Progenitor cell of endocrine pancreas (in vitro differentiated cells): ENCODE results near the gene PTPRT. TPM values are rescaled to one million over a fixed set of nuclear protein-coding genes. Genes with fewer than 3 reads are reported as not detected.

Source experiments
- DNase-seq: peaks from one replicate; pipeline ENCODE4 v3.0.0; 2021; ENCODE audit warnings: low spot score; ENCODE audit not compliant: unreplicated experiment
- H3K27ac Mint-ChIP-seq: 2 replicates; pipeline ENCODE4 v1.8.0; 2021; ENCODE audit warnings: mild to moderate bottlenecking, moderate library complexity, mixed read lengths
- H3K27me3 Mint-ChIP-seq: 2 replicates; pipeline ENCODE4 v1.8.0; 2021; ENCODE audit warnings: mixed read lengths
- H3K36me3 Mint-ChIP-seq: 2 replicates; pipeline ENCODE4 v1.8.0; 2022; ENCODE audit warnings: mixed read lengths; ENCODE audit not compliant: insufficient read depth
- H3K4me1 Mint-ChIP-seq: 2 replicates; pipeline ENCODE4 v1.8.0; 2021; ENCODE audit warnings: low read depth, mixed read lengths
- H3K4me3 Mint-ChIP-seq: 2 replicates; pipeline ENCODE4 v1.8.0; 2021; ENCODE audit warnings: low read depth, mild to moderate bottlenecking, moderate library complexity, mixed read lengths
- H3K9me3 Mint-ChIP-seq: 2 replicates; pipeline ENCODE4 v1.8.0; 2021; ENCODE audit warnings: low read depth, mixed read lengths
- total RNA-seq: library from RNA; stranded (reverse); gene quantifications from 2 replicates; pipeline ENCODE4 v1.2.1, GENCODE V29; 2021
- TF ChIP-seq, protein P1 (sequence below): fragments of 200-600 bp; sonication (generic); IDR thresholded peaks from one replicate; pipeline ENCODE4 v1.5.0; 2021; ENCODE audit warnings: antibody characterized with exemption, mild to moderate bottlenecking; ENCODE audit not compliant: unreplicated experiment

Gene PTPRT
- total RNA-seq, 1 donor from 2014 or later: 65.9 TPM

- H3K4me1 Mint-ChIP-seq: no peaks in the 10 kb centered on the region
- H3K9me3 Mint-ChIP-seq: peaks cover 5% of the 10 kb centered on the region
- H3K36me3 Mint-ChIP-seq: peaks cover 1% of the 10 kb centered on the region
- no peak for DNase-seq
- TF ChIP-seq, protein P1, sequence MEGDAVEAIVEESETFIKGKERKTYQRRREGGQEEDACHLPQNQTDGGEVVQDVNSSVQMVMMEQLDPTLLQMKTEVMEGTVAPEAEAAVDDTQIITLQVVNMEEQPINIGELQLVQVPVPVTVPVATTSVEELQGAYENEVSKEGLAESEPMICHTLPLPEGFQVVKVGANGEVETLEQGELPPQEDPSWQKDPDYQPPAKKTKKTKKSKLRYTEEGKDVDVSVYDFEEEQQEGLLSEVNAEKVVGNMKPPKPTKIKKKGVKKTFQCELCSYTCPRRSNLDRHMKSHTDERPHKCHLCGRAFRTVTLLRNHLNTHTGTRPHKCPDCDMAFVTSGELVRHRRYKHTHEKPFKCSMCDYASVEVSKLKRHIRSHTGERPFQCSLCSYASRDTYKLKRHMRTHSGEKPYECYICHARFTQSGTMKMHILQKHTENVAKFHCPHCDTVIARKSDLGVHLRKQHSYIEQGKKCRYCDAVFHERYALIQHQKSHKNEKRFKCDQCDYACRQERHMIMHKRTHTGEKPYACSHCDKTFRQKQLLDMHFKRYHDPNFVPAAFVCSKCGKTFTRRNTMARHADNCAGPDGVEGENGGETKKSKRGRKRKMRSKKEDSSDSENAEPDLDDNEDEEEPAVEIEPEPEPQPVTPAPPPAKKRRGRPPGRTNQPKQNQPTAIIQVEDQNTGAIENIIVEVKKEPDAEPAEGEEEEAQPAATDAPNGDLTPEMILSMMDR: no peak
- H3K4me3 Mint-ChIP-seq: no peak overlapping the region
- no peak overlapping the region for H3K27ac Mint-ChIP-seq
- no peaks in the 10 kb centered on the region for H3K27me3 Mint-ChIP-seq
These were observed 782.9 kb downstream of the PTPRT start for GRCh38 chr20:42406826-42407225.

GRCh38 chr20:42402455-42402854 lies 787.3 kb downstream of the PTPRT start:
- H3K4me1 Mint-ChIP-seq: no peaks in the 10 kb centered on the region
- no peak overlapping the region for H3K4me3 Mint-ChIP-seq
- no peaks in the 10 kb centered on the region for H3K9me3 Mint-ChIP-seq
- DNase-seq: no peak
- no peaks in the 10 kb centered on the region for H3K36me3 Mint-ChIP-seq
- H3K27ac Mint-ChIP-seq: no peak overlapping the region
- no peaks in the 10 kb centered on the region for H3K27me3 Mint-ChIP-seq
- TF ChIP-seq, protein P1: no peak

GRCh38 chr20:42401613-42402012 lies 788.1 kb downstream of the PTPRT start:
- DNase-seq: no peak
- Mint-ChIP-seq H3K9me3 (no peaks in the 10 kb centered on the region), H3K36me3 (no peaks in the 10 kb centered on the region), H3K27ac (no peak overlapping the region), H3K4me1 (no peaks in the 10 kb centered on the region), H3K27me3 (no peaks in the 10 kb centered on the region), H3K4me3 (no peak overlapping the region)
- TF ChIP-seq, protein P1: no peak

DNA sequence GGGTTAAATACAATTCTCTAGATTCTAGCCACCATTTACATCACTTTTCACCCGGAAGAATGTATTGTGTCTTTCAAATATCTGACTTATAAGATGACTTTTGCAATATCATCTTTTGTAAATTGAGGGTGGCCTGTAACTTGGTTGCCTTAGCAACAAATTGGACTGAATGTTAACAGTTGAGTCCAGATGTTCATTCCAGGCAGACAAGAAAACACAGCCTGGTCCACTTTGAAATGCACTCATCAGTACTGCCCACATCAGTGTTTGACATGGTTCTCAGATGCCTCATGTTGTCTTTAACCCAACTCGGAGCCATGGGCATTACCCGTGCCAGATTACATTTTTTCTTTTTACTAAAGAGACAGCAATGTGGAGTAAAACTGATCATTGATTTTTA lies 789.9 kb downstream of the PTPRT start:
- no peak for DNase-seq
- no peaks in the 10 kb centered on the region for H3K4me1 Mint-ChIP-seq
- no peaks in the 10 kb centered on the region for H3K9me3 Mint-ChIP-seq
- no peaks in the 10 kb centered on the region for H3K27me3 Mint-ChIP-seq
- TF ChIP-seq, protein P1: no peak
- H3K36me3 Mint-ChIP-seq: no peaks in the 10 kb centered on the region
- no peak overlapping the region for H3K4me3 Mint-ChIP-seq
- no peak overlapping the region for H3K27ac Mint-ChIP-seq

- TF ChIP-seq, protein P1: no peak
- H3K4me3 Mint-ChIP-seq: no peak overlapping the region
- H3K27me3 Mint-ChIP-seq: no peaks in the 10 kb centered on the region
- peaks cover 6% of the 10 kb centered on the region for H3K36me3 Mint-ChIP-seq
- H3K9me3 Mint-ChIP-seq: no peaks in the 10 kb centered on the region
- no peak overlapping the region for H3K27ac Mint-ChIP-seq
- no peak for DNase-seq
- H3K4me1 Mint-ChIP-seq: peaks cover 3% of the 10 kb centered on the region
These were observed 797.3 kb downstream of the PTPRT start for GRCh38 chr20:42392442-42392841.
